Trophoblast cell (in vitro differentiated cells and primary cell): ENCODE measurements around the gene CCDC77.

Experiments
- DNase-seq, 2 donors: peaks; one replicate each; pipeline ENCODE4 v3.0.0-alpha.2; 2016
- H2AFZ ChIP-seq: 2 replicates; pipeline ENCODE4 v1.6.1; 2013; ENCODE audit warnings: low read length, moderate library complexity, mild to moderate bottlenecking; ENCODE audit not compliant: insufficient read depth, poor library complexity
- H2AK5ac ChIP-seq: 2 replicates; pipeline ENCODE4 v1.6.1; 2013; ENCODE audit warnings: mild to moderate bottlenecking, low read length
- H2BK120ac ChIP-seq: 2 replicates; pipeline ENCODE4 v1.6.1; 2013; ENCODE audit warnings: low read length, mild to moderate bottlenecking, moderate library complexity; ENCODE audit not compliant: insufficient read depth, poor library complexity
- H2BK12ac ChIP-seq: 2 replicates; pipeline ENCODE4 v1.6.1; 2013; ENCODE audit warnings: mild to moderate bottlenecking, low read length, moderate library complexity
- H2BK5ac ChIP-seq: 2 replicates; pipeline ENCODE4 v1.6.1; 2013; ENCODE audit warnings: low read length, low read depth, moderate library complexity, mild to moderate bottlenecking; ENCODE audit not compliant: poor library complexity
- H3K14ac ChIP-seq: 2 replicates; pipeline ENCODE4 v1.6.1; 2013; ENCODE audit warnings: mild to moderate bottlenecking, low read length
- H3K18ac ChIP-seq: 2 replicates; pipeline ENCODE4 v1.6.1; 2013; ENCODE audit warnings: mild to moderate bottlenecking, low read length
- H3K23ac ChIP-seq: 2 replicates; pipeline ENCODE4 v1.6.1; 2013; ENCODE audit warnings: low read length
- H3K27ac ChIP-seq: 2 replicates; pipeline ENCODE4 v1.5.1; 2013; ENCODE audit warnings: low read depth, mild to moderate bottlenecking, inconsistent platforms, low read length, moderate library complexity
- H3K27me3 ChIP-seq: 2 replicates; pipeline ENCODE4 v1.6.1; 2013; ENCODE audit warnings: inconsistent platforms, mild to moderate bottlenecking, low read length, moderate library complexity; ENCODE audit not compliant: insufficient read depth
- H3K36me3 ChIP-seq, 2 experiments: 1 replicate in 1 of 2; 2 replicates in 1 of 2; pipeline ENCODE4 v1.6.1; 2013; ENCODE audit warnings: low read length in 2 of 2, mild to moderate bottlenecking in 2 of 2, moderate library complexity in 1 of 2; ENCODE audit not compliant: insufficient read depth in 2 of 2, control insufficient read depth in 1 of 2
- H3K4ac ChIP-seq: 2 replicates; pipeline ENCODE4 v1.6.1; 2013; ENCODE audit warnings: low read depth, mild to moderate bottlenecking, low read length, moderate library complexity
- H3K4me1 ChIP-seq, 2 experiments: 1 replicate in 1 of 2; 2 replicates in 1 of 2; pipeline ENCODE4 v1.6.1; 2013; ENCODE audit warnings: low read length in 2 of 2, mild to moderate bottlenecking in 2 of 2, moderate library complexity in 1 of 2; ENCODE audit not compliant: insufficient read depth in 2 of 2, control insufficient read depth in 1 of 2
- H3K4me2 ChIP-seq: 2 replicates; pipeline ENCODE4 v1.6.1; 2013; ENCODE audit warnings: inconsistent platforms, mild to moderate bottlenecking, low read length, moderate library complexity
- H3K4me3 ChIP-seq: 2 replicates; pipeline ENCODE4 v1.5.1; 2013; ENCODE audit warnings: mild to moderate bottlenecking, low read depth, low read length, inconsistent platforms
- H3K79me1 ChIP-seq: one replicate; pipeline ENCODE4 v1.6.1; 2013; ENCODE audit warnings: low read length
- H3K79me2 ChIP-seq: 2 replicates; pipeline ENCODE4 v1.6.1; 2013; ENCODE audit warnings: low read length, mild to moderate bottlenecking; ENCODE audit not compliant: control insufficient read depth, insufficient read depth, poor library complexity
- H3K9ac ChIP-seq: 2 replicates; pipeline ENCODE4 v1.6.1; 2013; ENCODE audit warnings: mild to moderate bottlenecking, low read length
- H3K9me3 ChIP-seq: 2 replicates; pipeline ENCODE4 v1.6.1; 2013; ENCODE audit warnings: low read depth, mild to moderate bottlenecking, control low read depth, inconsistent platforms, low read length; ENCODE audit not compliant: insufficient read depth
- H4K12ac ChIP-seq: 2 replicates; pipeline ENCODE4 v1.6.1; 2013; ENCODE audit warnings: low read depth, mild to moderate bottlenecking, low read length, moderate library complexity
- H4K8ac ChIP-seq: 2 replicates; pipeline ENCODE4 v1.6.1; 2013; ENCODE audit warnings: low read depth, mild to moderate bottlenecking, low read length, moderate library complexity
- H4K91ac ChIP-seq: one replicate; pipeline ENCODE4 v1.6.1; 2013; ENCODE audit warnings: low read depth, mild to moderate bottlenecking, low read length, moderate library complexity
- WGBS: extraction: QIAGEN DNeasy Blood & Tissue Kit; methylation state at CpG from one replicate; pipeline ENCODE4 v1.1.7; 2013; ENCODE audit warnings: missing lambda C conversion rate; ENCODE audit not compliant: insufficient read length, insufficient coverage; ENCODE audit errors: extremely low coverage; 5-methylcytosine and 5-hydroxymethylcytosine counted together

The CCDC77 gene

GRCh38 chr12:388541-389141 lies 12.8 kb upstream of the CCDC77 start:
- Histone ChIP-seq H2BK5ac (no peak overlapping the region), H3K27ac (peak overlapping the region; percentile 87), H3K4ac (peak overlapping the region; percentile 87), H3K27me3 (no peaks in the 10 kb centered on the region), H4K8ac (peak overlapping the region; percentile 89), H4K12ac (peak overlapping the region; percentile 92), H2AK5ac (no peak overlapping the region), H3K79me1 (peaks cover 6% of the 10 kb centered on the region), H2AFZ (peak overlapping the region; percentile 75), H3K4me2 (peak overlapping the region; percentile 64), H2BK120ac (peak overlapping the region; percentile 32), H4K91ac (peak overlapping the region; percentile 84), H3K9ac (peak overlapping the region; percentile 94), H3K36me3 (peaks cover 5 to 9% of the 10 kb centered on the region in 2 experiments), H3K79me2 (peaks cover 12% of the 10 kb centered on the region), H3K9me3 (no peaks in the 10 kb centered on the region), H3K4me1 (peaks cover 0 to 2% of the 10 kb centered on the region in 2 experiments), H2BK12ac (no peak overlapping the region), H3K14ac (peak overlapping the region; percentile 58), H3K4me3 (peak overlapping the region; percentile 90), H3K18ac (peak overlapping the region; percentile 29), H3K23ac (no peak overlapping the region)
- WGBS: no CpG with 5 or more reads among the region's 35 CpGs
- peak in 1 of 2 donors; percentile 33 for DNase-seq

- peak within 1 kb of the TSS; percentile 96 for H4K8ac ChIP-seq
- DNase-seq: peak; percentile 81 to 96
- H3K23ac ChIP-seq: no peak within 1 kb of the TSS
- H3K18ac ChIP-seq: peak within 1 kb of the TSS; percentile 89
- H2AFZ ChIP-seq: peak within 1 kb of the TSS; percentile 98
- no peak within 1 kb of the TSS for H2BK12ac ChIP-seq
- peaks cover 0 to 2% of the 10 kb centered on the region in 2 experiments for H3K4me1 ChIP-seq
- peak within 1 kb of the TSS; percentile 92 for H4K12ac ChIP-seq
- H3K14ac ChIP-seq: peak within 1 kb of the TSS; percentile 87
- peak within 1 kb of the TSS; percentile 87 for H3K27ac ChIP-seq
- H3K4ac ChIP-seq: peak within 1 kb of the TSS; percentile 87
- peak within 1 kb of the TSS; percentile 92 for H2BK120ac ChIP-seq
- H3K9me3 ChIP-seq: no peaks in the 10 kb centered on the region
- peak within 1 kb of the TSS; percentile 84 for H4K91ac ChIP-seq
- H3K4me2 ChIP-seq: peak within 1 kb of the TSS; percentile 94
- H3K79me2 ChIP-seq: peaks cover 12% of the 10 kb centered on the region
- peak within 1 kb of the TSS; percentile 57 for H2AK5ac ChIP-seq
- peaks cover 2% of the 10 kb centered on the region in 2 experiments for H3K36me3 ChIP-seq
- peak within 1 kb of the TSS; percentile 95 for H2BK5ac ChIP-seq
- H3K79me1 ChIP-seq: peaks cover 6% of the 10 kb centered on the region
- WGBS: no CpG with 5 or more reads among the region's 53 CpGs
- peak within 1 kb of the TSS; percentile 94 for H3K9ac ChIP-seq
- H3K4me3 ChIP-seq: peak within 1 kb of the TSS; percentile 90
- no peaks in the 10 kb centered on the region for H3K27me3 ChIP-seq
Measured at GRCh38 chr12:389142-390096, 12.0 kb upstream of the CCDC77 start, which contains the start of gene KDM5A. KDM5A (minus strand) TSS chr12:389320; CDS start chr12:389091, 229 bp downstream.

DNA sequence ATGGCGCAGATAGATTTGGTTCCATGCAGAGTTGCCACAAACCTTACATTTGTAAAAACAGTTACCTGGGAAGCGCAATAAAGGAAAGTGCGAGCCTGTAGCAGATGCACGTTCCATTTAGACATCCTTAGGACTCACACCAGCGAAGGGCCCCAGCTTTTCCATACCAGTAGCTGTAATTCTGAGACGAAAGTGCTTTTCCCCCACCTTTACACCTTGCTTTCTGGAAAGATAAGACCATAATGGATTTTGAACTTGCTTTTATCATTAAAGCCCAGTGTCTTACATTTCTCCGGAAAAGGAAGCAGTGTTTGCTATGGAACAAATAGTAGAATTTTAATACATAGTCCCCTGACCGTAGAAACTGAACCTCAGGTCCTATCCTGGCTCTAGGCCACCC lies 616 bp upstream of the CCDC77 start:
- Histone ChIP-seq H3K27me3 (no peaks in the 10 kb centered on the region), H3K27ac (no peak overlapping the region), H3K9ac (no peak overlapping the region), H4K8ac (peak overlapping the region; percentile 76), H3K4me1 (no peaks in the 10 kb centered on the region), H4K12ac (no peak overlapping the region), H2BK12ac (no peak overlapping the region), H3K14ac (no peak overlapping the region), H3K9me3 (no peaks in the 10 kb centered on the region), H4K91ac (no peak overlapping the region), H3K4me2 (peak overlapping the region; percentile 88), H3K4ac (no peak overlapping the region), H3K18ac (no peak overlapping the region), H3K4me3 (no peak overlapping the region), H3K36me3 (peaks cover 0 to under 1% of the 10 kb centered on the region in 2 experiments), H3K79me1 (no peaks in the 10 kb centered on the region), H2BK120ac (no peak overlapping the region), H2AFZ (peak overlapping the region; percentile 75), H2BK5ac (no peak overlapping the region), H3K79me2 (peaks cover 2% of the 10 kb centered on the region), H3K23ac (no peak overlapping the region), H2AK5ac (no peak overlapping the region)
- WGBS: no CpG with 5 or more reads among the region's 8 CpGs
- no peak for DNase-seq

DNA sequence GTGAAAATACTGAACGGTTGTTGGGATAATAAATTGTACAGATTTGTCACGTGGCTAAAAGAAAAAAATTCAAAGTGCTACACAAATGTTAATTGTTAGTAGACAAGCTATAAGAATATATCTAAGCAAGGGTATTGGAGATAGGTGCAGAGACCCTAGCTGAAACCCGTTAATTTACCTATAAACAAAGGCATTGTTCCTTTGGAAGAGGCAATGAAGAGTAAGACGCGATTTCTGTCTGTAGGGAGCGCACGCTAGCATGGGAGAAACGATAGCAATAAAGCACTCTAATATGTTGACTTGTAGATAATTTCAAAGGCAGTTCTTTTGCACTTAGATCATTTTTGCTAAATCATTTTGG lies 565 bp downstream of the CCDC77 start:
- Histone ChIP-seq H2BK120ac (no peak overlapping the region), H2AFZ (peak overlapping the region; percentile 78), H3K4me2 (peak overlapping the region; percentile 95), H3K36me3 (peaks cover 0 to 8% of the 10 kb centered on the region in 2 experiments), H3K9ac (no peak overlapping the region), H3K27ac (no peak overlapping the region), H3K79me1 (no peaks in the 10 kb centered on the region), H3K18ac (no peak overlapping the region), H4K8ac (peak overlapping the region; percentile 49), H3K4me3 (peak overlapping the region; percentile 81), H3K4me1 (peaks cover 0 to 3% of the 10 kb centered on the region in 2 experiments), H3K27me3 (no peaks in the 10 kb centered on the region), H3K9me3 (no peaks in the 10 kb centered on the region), H4K91ac (no peak overlapping the region), H2AK5ac (no peak overlapping the region), H3K4ac (no peak overlapping the region), H3K79me2 (peaks cover 2% of the 10 kb centered on the region), H3K23ac (no peak overlapping the region), H3K14ac (no peak overlapping the region), H4K12ac (no peak overlapping the region), H2BK12ac (no peak overlapping the region), H2BK5ac (no peak overlapping the region)
- WGBS: no CpG with 5 or more reads among the region's 8 CpGs
- peak in 1 of 2 donors; percentile 46 for DNase-seq
